WERI-Rb-1 (cell line): ENCODE results near the gene TSPAN32.

ENCODE experiments used
- DNase-seq: peaks from one replicate; pipeline ENCODE4 v3.0.0-alpha.2; 2020
- H3K27ac ChIP-seq: fragments of 250-450 bp; sonication (Bioruptor Pico); 2 replicates; pipeline ENCODE4 v1.5.1; 2020; ENCODE audit warnings: mild to moderate bottlenecking, moderate library complexity
- H3K27me3 ChIP-seq: fragments of 250-450 bp; sonication (Bioruptor Pico); 2 replicates; pipeline ENCODE4 v1.5.1; 2021; ENCODE audit warnings: mild to moderate bottlenecking, low read depth, moderate library complexity; ENCODE audit not compliant: insufficient read depth, severe bottlenecking
- H3K36me3 ChIP-seq: fragments of 250-450 bp; sonication (Bioruptor Pico); 2 replicates; pipeline ENCODE4 v1.5.1; 2020; ENCODE audit warnings: mild to moderate bottlenecking, moderate library complexity
- H3K4me3 ChIP-seq: 2 replicates; pipeline ENCODE4 v1.5.1; 2011; ENCODE audit warnings: low read depth, mild to moderate bottlenecking, control low read depth, low read length
- H3K9me3 ChIP-seq: fragments of 250-450 bp; sonication (Bioruptor Pico); 2 replicates; pipeline ENCODE4 v1.5.1; 2021; ENCODE audit warnings: mild to moderate bottlenecking, moderate library complexity; ENCODE audit not compliant: severe bottlenecking
- TF ChIP-seq, protein P1 (sequence below): IDR thresholded peaks from 2 replicates; pipeline ENCODE4 v1.5.1; 2011; ENCODE audit warnings: low read depth, mild to moderate bottlenecking, control low read depth, inconsistent platforms, low read length

TSPAN32 gene

GRCh38 chr11:2366276-2366675 is 64.5 kb downstream of the TSPAN32 start:
- H3K27ac ChIP-seq, result no peak overlapping the region
- TF ChIP-seq, protein P1, sequence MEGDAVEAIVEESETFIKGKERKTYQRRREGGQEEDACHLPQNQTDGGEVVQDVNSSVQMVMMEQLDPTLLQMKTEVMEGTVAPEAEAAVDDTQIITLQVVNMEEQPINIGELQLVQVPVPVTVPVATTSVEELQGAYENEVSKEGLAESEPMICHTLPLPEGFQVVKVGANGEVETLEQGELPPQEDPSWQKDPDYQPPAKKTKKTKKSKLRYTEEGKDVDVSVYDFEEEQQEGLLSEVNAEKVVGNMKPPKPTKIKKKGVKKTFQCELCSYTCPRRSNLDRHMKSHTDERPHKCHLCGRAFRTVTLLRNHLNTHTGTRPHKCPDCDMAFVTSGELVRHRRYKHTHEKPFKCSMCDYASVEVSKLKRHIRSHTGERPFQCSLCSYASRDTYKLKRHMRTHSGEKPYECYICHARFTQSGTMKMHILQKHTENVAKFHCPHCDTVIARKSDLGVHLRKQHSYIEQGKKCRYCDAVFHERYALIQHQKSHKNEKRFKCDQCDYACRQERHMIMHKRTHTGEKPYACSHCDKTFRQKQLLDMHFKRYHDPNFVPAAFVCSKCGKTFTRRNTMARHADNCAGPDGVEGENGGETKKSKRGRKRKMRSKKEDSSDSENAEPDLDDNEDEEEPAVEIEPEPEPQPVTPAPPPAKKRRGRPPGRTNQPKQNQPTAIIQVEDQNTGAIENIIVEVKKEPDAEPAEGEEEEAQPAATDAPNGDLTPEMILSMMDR, result no peak
- no peak for DNase-seq
- no peaks in the 10 kb centered on the region for H3K9me3 ChIP-seq
- no peaks in the 10 kb centered on the region for H3K27me3 ChIP-seq
- H3K36me3 ChIP-seq, result no peaks in the 10 kb centered on the region
- no peak overlapping the region for H3K4me3 ChIP-seq

DNA sequence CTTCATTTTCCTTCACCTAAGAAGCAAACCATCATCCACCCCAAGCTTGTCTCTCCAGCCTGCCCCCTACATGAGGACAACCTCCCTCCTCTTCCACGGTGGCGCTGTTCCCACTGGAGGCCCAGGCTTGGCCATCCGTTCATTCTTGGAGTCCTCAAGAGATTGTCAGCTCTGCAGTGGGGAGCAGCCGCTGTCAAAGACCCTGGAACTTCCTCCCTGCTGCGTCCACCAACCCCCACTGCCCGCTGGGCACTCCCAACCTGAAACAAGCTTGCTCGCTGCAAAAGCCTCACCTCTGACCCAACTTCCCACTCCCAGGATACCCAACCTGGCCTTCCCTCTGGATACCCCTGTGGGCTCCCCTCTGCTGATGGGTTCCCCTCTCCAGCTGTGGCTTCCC is 64.9 kb downstream of the TSPAN32 start:
- Histone ChIP-seq H3K4me3 (no peak overlapping the region), H3K9me3 (no peaks in the 10 kb centered on the region), H3K27me3 (no peaks in the 10 kb centered on the region), H3K27ac (no peak overlapping the region), H3K36me3 (no peaks in the 10 kb centered on the region)
- TF ChIP-seq, protein P1, result no peak
- no peak for DNase-seq

GRCh38 chr11:2367266-2368160 is 65.7 kb downstream of the TSPAN32 start:
- no peak for DNase-seq
- Histone ChIP-seq H3K27ac (no peak overlapping the region), H3K9me3 (no peaks in the 10 kb centered on the region), H3K36me3 (no peaks in the 10 kb centered on the region), H3K27me3 (no peaks in the 10 kb centered on the region), H3K4me3 (no peak overlapping the region)
- TF ChIP-seq, protein P1, result no peak
